MCF 10A (cell line): ENCODE data around the gene MYCN. TPM values are rescaled to one million over a fixed set of nuclear protein-coding genes. Genes with fewer than 3 reads are reported as not detected.

Source experiments
- BruUV-seq: library from RNA; stranded (reverse); fragments of 400-500 nt; replicated peaks from 2 replicates; lab custom pipeline; 2021; lab: Mats Ljungman, UMichigan
- CTCF ChIA-PET: fragments of 300-600 bp; sonication (Branson Sonifier 250); formaldehyde crosslinking; extraction: SDS; loops from one replicate; lab custom pipeline; 2021; ENCODE audit warnings: antibody characterized with exemption, inconsistent platforms; lab: Yijun Ruan, JAX
- POLR2A ChIA-PET: fragments of 300-600, 350-650 bp; sonication (Branson Sonifier 250); formaldehyde crosslinking; extraction: SDS; loops from one replicate; lab custom pipeline; 2020; ENCODE audit warnings: antibody characterized with exemption, inconsistent platforms; lab: Yijun Ruan, JAX
- DNase-seq: peaks from one replicate; pipeline ENCODE4 v3.0.0-alpha.2; 2018; ENCODE audit not compliant: unreplicated experiment
- H3K27ac Mint-ChIP-seq: one replicate; pipeline ENCODE4 v1.8.0; 2022; ENCODE audit warnings: mild to moderate bottlenecking, low read depth, mixed read lengths; ENCODE audit not compliant: unreplicated experiment
- H3K27me3 Mint-ChIP-seq: one replicate; pipeline ENCODE4 v1.8.0; 2022; ENCODE audit warnings: mixed read lengths; ENCODE audit not compliant: insufficient read depth, unreplicated experiment
- H3K36me3 Mint-ChIP-seq: one replicate; pipeline ENCODE4 v1.8.0; 2022; ENCODE audit warnings: mild to moderate bottlenecking, moderate library complexity, mixed read lengths; ENCODE audit not compliant: insufficient read depth, unreplicated experiment
- H3K4me1 Mint-ChIP-seq: one replicate; pipeline ENCODE4 v1.8.0; 2022; ENCODE audit warnings: mixed read lengths; ENCODE audit not compliant: insufficient read depth, unreplicated experiment
- H3K4me3 Mint-ChIP-seq: one replicate; pipeline ENCODE4 v1.8.0; 2022; ENCODE audit warnings: mild to moderate bottlenecking, moderate library complexity, mixed read lengths; ENCODE audit not compliant: unreplicated experiment
- H3K9me3 Mint-ChIP-seq: one replicate; pipeline ENCODE4 v1.8.0; 2022; ENCODE audit warnings: mixed read lengths; ENCODE audit not compliant: unreplicated experiment
- CTCF ChIP-seq: fragments of 200-600 bp; IDR thresholded peaks from one replicate; pipeline ENCODE4 v1.8.0; 2022; ENCODE audit warnings: antibody characterized with exemption, mild to moderate bottlenecking; ENCODE audit not compliant: unreplicated experiment
- intact Hi-C: fragments of 100-400 bp; cut with micrococcal nuclease; formaldehyde crosslinking; loops from 2 replicates; pipeline ENCODE4 v1.14.1; 2022
- total RNA-seq: library from RNA; stranded (reverse); gene quantifications from 2 replicates; pipeline ENCODE4 v1.2.3, GENCODE V29; 2022

MYCN gene
- total RNA-seq, 1 experiment from 2014 or later, result not detected

GRCh38 chr2:15905267-15905645, 35.1 kb upstream of the MYCN start:
- POLR2A ChIA-PET, result interaction anchor here (0.8 kb wide), 1 partner anchor 116 kb away, joined by 3 read pairs; no protein-coding TSS in a partner anchor
- no TSS peak for BruUV-seq
- CTCF ChIA-PET, result interaction anchor here (1.9 kb wide), 1 partner anchor 34 kb away, joined by 4 read pairs; no protein-coding TSS in a partner anchor
- Mint-ChIP-seq H3K27me3 (peaks cover 18% of the 10 kb centered on the region), H3K4me1 (no peaks in the 10 kb centered on the region), H3K27ac (no peak overlapping the region), H3K36me3 (no peaks in the 10 kb centered on the region), H3K9me3 (peaks cover 8% of the 10 kb centered on the region), H3K4me3 (no peak overlapping the region)
- TF ChIP-seq CTCF, result no peak
- intact Hi-C loops, result no loop called here
- DNase-seq, result no peak

- Mint-ChIP-seq H3K36me3 (no peaks in the 10 kb centered on the region), H3K27ac (no peak overlapping the region), H3K9me3 (peaks cover 5% of the 10 kb centered on the region), H3K27me3 (peaks cover 18% of the 10 kb centered on the region), H3K4me1 (no peaks in the 10 kb centered on the region), H3K4me3 (no peak overlapping the region)
- ChIA-PET CTCF (interaction anchor here (0.6 to 1.9 kb wide), 2 partner anchors 34 to 1329 kb away, joined by 4 read pairs; no protein-coding TSS in a partner anchor), POLR2A (interaction anchor here (0.7 kb wide), 1 partner anchor 941 kb away, joined by 3 read pairs; no protein-coding TSS in a partner anchor)
- intact Hi-C loops, result no loop called here
- no TSS peak for BruUV-seq
- DNase-seq, result no peak
- no peak for TF ChIP-seq CTCF
Observed at GRCh38 chr2:15905986-15906491, 34.3 kb upstream of the MYCN start.

GRCh38 chr2:15906778-15907177, 33.6 kb upstream of the MYCN start:
- Mint-ChIP-seq H3K27ac (no peak overlapping the region), H3K4me1 (peaks cover 6% of the 10 kb centered on the region), H3K27me3 (peaks cover 18% of the 10 kb centered on the region), H3K9me3 (no peaks in the 10 kb centered on the region), H3K4me3 (no peak overlapping the region), H3K36me3 (no peaks in the 10 kb centered on the region)
- intact Hi-C loops, result no loop called here
- no TSS peak for BruUV-seq
- ChIA-PET POLR2A (interaction anchor here (0.7 kb wide), 1 partner anchor 941 kb away, joined by 3 read pairs; no protein-coding TSS in a partner anchor), CTCF (no interaction called here)
- DNase-seq, result no peak
- no peak for TF ChIP-seq CTCF

GRCh38 chr2:15907461-15908324, 32.7 kb upstream of the MYCN start:
- H3K9me3 Mint-ChIP-seq, result no peaks in the 10 kb centered on the region
- no peak overlapping the region for H3K27ac Mint-ChIP-seq
- POLR2A ChIA-PET, result interaction anchor here (0.6 kb wide), 1 partner anchor 689 kb away, joined by 3 read pairs; no protein-coding TSS in a partner anchor

More at GRCh38 chr2:15907461-15908324, 32.7 kb upstream of the MYCN start:
- intact Hi-C loops, result no loop called here
- Mint-ChIP-seq H3K4me3 (no peak overlapping the region), H3K4me1 (peaks cover 13% of the 10 kb centered on the region), H3K36me3 (no peaks in the 10 kb centered on the region), H3K27me3 (peaks cover 18% of the 10 kb centered on the region)
- TF ChIP-seq CTCF, result no peak
- CTCF ChIA-PET, result interaction anchor here (0.7 kb wide), 1 partner anchor 69 kb away, joined by 3 read pairs; no protein-coding TSS in a partner anchor
- no TSS peak for BruUV-seq
- no peak for DNase-seq
